ENCODE data around the gene KCNQ1.

Gene KCNQ1

GRCh38 chr11:2415601-2416380, 29.0 kb upstream of the KCNQ1 start:
- H2AFZ ChIP-seq (ENCODE audit: low read length): no peak overlapping the region
- H3K4me3 ChIP-seq (ENCODE audit: low read depth, low read length, poor library complexity, severe bottlenecking): no peak overlapping the region
- H3K4me2 ChIP-seq (ENCODE audit: low read length): no peak overlapping the region
- H3K27me3 ChIP-seq (ENCODE audit: insufficient read depth, low read length): 0 out of 2 replicates have a peak, but pooled peaks cover 4% of the 10 kb centered on the region
- H3K27ac ChIP-seq (ENCODE audit: low read depth, low read length, poor library complexity, severe bottlenecking): no peak overlapping the region
- H3K79me2 ChIP-seq (ENCODE audit: insufficient read depth, low read length): no peaks in the 10 kb centered on the region
- H3K9me3 ChIP-seq (ENCODE audit: low read length): no peaks in the 10 kb centered on the region
- TF ChIP-seq EZH2 (IDR thresholded peaks at IDR 0.05; ENCODE audit: borderline replicate concordance, low read length) (no peak), CTCF (IDR thresholded peaks at IDR 0.05; ENCODE audit: low read length) (peak; percentile 45; the same call in 1 of the 2 replicates)
- H3K9ac ChIP-seq (ENCODE audit: low read length): no peak overlapping the region
- H3K36me3 ChIP-seq (ENCODE audit: insufficient read depth, low read length): no peaks in the 10 kb centered on the region
- H4K20me1 ChIP-seq (ENCODE audit: insufficient read depth, low read length): no peaks in the 10 kb centered on the region
- H3F3A ChIP-seq (ENCODE audit: insufficient read depth, low read length): no peaks in the 10 kb centered on the region
- H3K4me1 ChIP-seq (ENCODE audit: insufficient read depth, low read length, severe bottlenecking): no peaks in the 10 kb centered on the region
- H3K9me2 ChIP-seq (ENCODE audit: low read depth, low read length): no peaks in the 10 kb centered on the region

- Histone ChIP-seq H3K9ac (ENCODE audit: low read length) (no peak overlapping the region), H3K27me3 (ENCODE audit: insufficient read depth, low read length) (0 out of 2 replicates have a peak, but pooled peaks cover 4% of the 10 kb centered on the region), H4K20me1 (ENCODE audit: insufficient read depth, low read length) (no peaks in the 10 kb centered on the region), H3K4me1 (ENCODE audit: insufficient read depth, low read length, severe bottlenecking) (no peaks in the 10 kb centered on the region), H3K36me3 (ENCODE audit: insufficient read depth, low read length) (no peaks in the 10 kb centered on the region), H3F3A (ENCODE audit: insufficient read depth, low read length) (no peaks in the 10 kb centered on the region), H3K9me2 (ENCODE audit: low read depth, low read length) (no peaks in the 10 kb centered on the region), H3K27ac (ENCODE audit: low read depth, low read length, poor library complexity, severe bottlenecking) (no peak overlapping the region), H3K4me3 (ENCODE audit: low read depth, low read length, poor library complexity, severe bottlenecking) (no peak overlapping the region), H3K4me2 (ENCODE audit: low read length) (no peak overlapping the region), H3K9me3 (ENCODE audit: low read length) (no peaks in the 10 kb centered on the region), H3K79me2 (ENCODE audit: insufficient read depth, low read length) (no peaks in the 10 kb centered on the region), H2AFZ (ENCODE audit: low read length) (no peak overlapping the region)
- TF ChIP-seq CTCF (IDR thresholded peaks at IDR 0.05; ENCODE audit: low read length) (no peak), EZH2 (IDR thresholded peaks at IDR 0.05; ENCODE audit: borderline replicate concordance, low read length) (no peak)
These were observed 28.0 kb upstream of the KCNQ1 start for GRCh38 chr11:2416765-2417164.

- Histone ChIP-seq H3K9ac (ENCODE audit: low read length) (no peak overlapping the region), H3K4me1 (ENCODE audit: insufficient read depth, low read length, severe bottlenecking) (no peaks in the 10 kb centered on the region), H2AFZ (ENCODE audit: low read length) (no peak overlapping the region), H3K79me2 (ENCODE audit: insufficient read depth, low read length) (no peaks in the 10 kb centered on the region), H3K4me3 (ENCODE audit: low read depth, low read length, poor library complexity, severe bottlenecking) (no peak overlapping the region), H3K9me2 (ENCODE audit: low read depth, low read length) (no peaks in the 10 kb centered on the region), H3K36me3 (ENCODE audit: insufficient read depth, low read length) (no peaks in the 10 kb centered on the region), H3K9me3 (ENCODE audit: low read length) (no peaks in the 10 kb centered on the region), H3F3A (ENCODE audit: insufficient read depth, low read length) (no peaks in the 10 kb centered on the region), H4K20me1 (ENCODE audit: insufficient read depth, low read length) (no peaks in the 10 kb centered on the region), H3K27me3 (ENCODE audit: insufficient read depth, low read length) (no peaks in the 10 kb centered on the region), H3K27ac (ENCODE audit: low read depth, low read length, poor library complexity, severe bottlenecking) (no peak overlapping the region), H3K4me2 (ENCODE audit: low read length) (no peak overlapping the region)
- no peak for TF ChIP-seq CTCF (IDR thresholded peaks at IDR 0.05; ENCODE audit: low read length)
- TF ChIP-seq EZH2 (IDR thresholded peaks at IDR 0.05; ENCODE audit: borderline replicate concordance, low read length): no peak
These were observed 26.7 kb upstream of the KCNQ1 start for GRCh38 chr11:2417856-2418692.
